Liver (tissue), 9 donors: ENCODE data around the gene FBN1. TPM values are rescaled to one million over a fixed set of nuclear protein-coding genes. Genes with fewer than 3 reads are reported as not detected.

Source experiments
- DNase-seq: peaks from one replicate; pipeline ENCODE4 v3.0.0-alpha.2; 2017; ENCODE audit warnings: low spot score
- H3K27ac ChIP-seq, 2 donors: one replicate each; pipeline ENCODE4 v1.7.0; 2013; ENCODE audit warnings: inconsistent platforms in 2 of 2, low read length in 2 of 2, control low read depth in 1 of 2, low read depth in 1 of 2, mild to moderate bottlenecking in 1 of 2
- H3K27me3 ChIP-seq, 4 donors: one replicate each; pipeline versions ENCODE4 v1.6.1 to v1.7.0; 2013; ENCODE audit warnings: low read length in 3 of 4, inconsistent platforms in 1 of 4, mild to moderate bottlenecking in 1 of 4, moderate library complexity in 1 of 4; ENCODE audit not compliant: control insufficient read depth in 4 of 4, insufficient read depth in 4 of 4
- H3K36me3 ChIP-seq, 4 donors: one replicate each; pipeline versions ENCODE4 v1.6.1 to v1.7.0; 2013; ENCODE audit warnings: low read length in 3 of 4, mild to moderate bottlenecking in 3 of 4, low read depth in 1 of 4, moderate library complexity in 1 of 4; ENCODE audit not compliant: control insufficient read depth in 4 of 4, insufficient read depth in 3 of 4
- H3K4me1 ChIP-seq, 4 donors: one replicate each; pipeline versions ENCODE4 v1.6.1 to v1.7.0; 2013; ENCODE audit warnings: low read length in 3 of 4, mild to moderate bottlenecking in 3 of 4, moderate library complexity in 1 of 4; ENCODE audit not compliant: control insufficient read depth in 4 of 4, insufficient read depth in 4 of 4
- H3K4me3 ChIP-seq, 3 donors: one replicate each; pipeline versions ENCODE4 v1.6.1 to v1.7.0; 2013; ENCODE audit warnings: low read length in 3 of 3, control low read depth in 1 of 3, low read depth in 1 of 3, mild to moderate bottlenecking in 1 of 3
- H3K9ac ChIP-seq, 2 donors: one replicate each; pipeline ENCODE4 v1.7.0; 2013; ENCODE audit warnings: low read length in 2 of 2, mild to moderate bottlenecking in 2 of 2, moderate library complexity in 2 of 2, control low read depth in 1 of 2, low read depth in 1 of 2
- H3K9me3 ChIP-seq, 4 donors: one replicate each; pipeline versions ENCODE4 v1.6.1 to v1.7.0; 2013; ENCODE audit warnings: low read length in 3 of 4; ENCODE audit not compliant: control insufficient read depth in 4 of 4
- ATF3 ChIP-seq: IDR thresholded peaks from 2 replicates; pipeline ENCODE4 v1.6.1; 2016; ENCODE audit warnings: antibody characterized with exemption
- CTCF ChIP-seq: fragments of 150-350 bp; IDR thresholded peaks from 2 replicates; pipeline ENCODE4 v1.5.1; 2017; ENCODE audit warnings: improper control_type of control experiment, low read depth, low read length; ENCODE audit not compliant: missing input control
- EGR1 ChIP-seq, 2 donors: IDR thresholded peaks; 2 replicates each; pipeline ENCODE4 v1.6.1; 2016 to 2018; ENCODE audit warnings: antibody characterized with exemption in 2 of 2, low read depth in 2 of 2
- FOXA1 ChIP-seq: IDR thresholded peaks from 2 replicates; pipeline ENCODE4 v1.6.1; 2016; ENCODE audit warnings: antibody characterized with exemption
- FOXA2 ChIP-seq: IDR thresholded peaks from 2 replicates; pipeline ENCODE4 v1.6.1; 2016; ENCODE audit warnings: antibody characterized with exemption
- GABPA ChIP-seq, 2 donors: IDR thresholded peaks in 1 of 2; conservative IDR thresholded peaks in 1 of 2; 2 replicates each; pipeline ENCODE4 v1.6.1; 2016; ENCODE audit warnings: antibody characterized with exemption in 2 of 2, mild to moderate bottlenecking in 1 of 2, moderate library complexity in 1 of 2
- HNF4A ChIP-seq, 2 donors: conservative IDR thresholded peaks; 2 replicates each; pipeline ENCODE4 v1.6.1; 2016; ENCODE audit warnings: antibody characterized with exemption in 2 of 2, mild to moderate bottlenecking in 2 of 2
- HNF4G ChIP-seq: IDR thresholded peaks from 2 replicates; pipeline ENCODE4 v1.6.1; 2016; ENCODE audit warnings: antibody characterized with exemption
- JUND ChIP-seq, 2 donors: IDR thresholded peaks; 2 replicates each; pipeline ENCODE4 v1.6.1; 2016; ENCODE audit warnings: antibody characterized with exemption in 2 of 2
- MAX ChIP-seq: IDR thresholded peaks from 2 replicates; pipeline ENCODE4 v1.6.1; 2016; ENCODE audit warnings: antibody characterized with exemption
- NR2F2 ChIP-seq: IDR thresholded peaks from 2 replicates; pipeline ENCODE4 v1.6.1; 2016; ENCODE audit warnings: antibody characterized with exemption
- RAD21 ChIP-seq, 2 donors: IDR thresholded peaks; 2 replicates each; pipeline ENCODE4 v1.6.1; 2016; ENCODE audit warnings: antibody characterized with exemption in 2 of 2, mild to moderate bottlenecking in 2 of 2
- REST ChIP-seq: IDR thresholded peaks from 2 replicates; pipeline ENCODE4 v1.6.1; 2016; ENCODE audit warnings: antibody characterized with exemption, mild to moderate bottlenecking
- RXRA ChIP-seq, 2 donors: IDR thresholded peaks; 2 replicates each; pipeline ENCODE4 v1.6.1; 2017 to 2018; ENCODE audit warnings: antibody characterized with exemption in 2 of 2, mild to moderate bottlenecking in 1 of 2
- SP1 ChIP-seq: IDR thresholded peaks from 2 replicates; pipeline ENCODE4 v1.6.1; 2018; ENCODE audit warnings: antibody characterized with exemption, mild to moderate bottlenecking
- TAF1 ChIP-seq: conservative IDR thresholded peaks from 2 replicates; pipeline ENCODE4 v1.6.1; 2016; ENCODE audit warnings: antibody characterized with exemption, mild to moderate bottlenecking
- YY1 ChIP-seq: IDR thresholded peaks from 2 replicates; pipeline ENCODE4 v1.6.1; 2016; ENCODE audit warnings: antibody characterized with exemption, mild to moderate bottlenecking
- ZBTB33 ChIP-seq: IDR thresholded peaks from 2 replicates; pipeline ENCODE4 v1.6.1; 2016; ENCODE audit warnings: antibody characterized with exemption
- WGBS: extraction: QIAGEN DNeasy Blood & Tissue Kit; methylation state at CpG from one replicate; pipeline ENCODE4 v1.1.7; 2013; 5-methylcytosine and 5-hydroxymethylcytosine counted together
- polyA plus RNA-seq, 2 donors: library from polyadenylated mRNA; stranded (reverse) in 1 of 2; unstranded in 1 of 2; fragments of 200-250 nt in 1 of 2; fragments of >200 nt in 1 of 2; fragmentation: Nextera tagmentation in 1 of 2; extraction: Ambion mirVana in 1 of 2; gene quantifications; one replicate each; pipeline versions ENCODE4 v1.2.1 to v1.2.3, GENCODE V29; 2013 to 2015
- total RNA-seq, 2 donors: library from RNA; depleted of rRNA; stranded (reverse); fragments of >200 nt; gene quantifications; one replicate each; pipeline ENCODE4 v1.2.3, GENCODE V29; 2014
- donor health status: healthy.
- donor health status: healthy.
- donor health status: healthy.
- donor health status: healthy.
- donor health status: healthy.

FBN1 gene
- total and polyA plus RNA-seq, 4 donors = 1.3 to 20.1 (median 12.4) TPM

- Histone ChIP-seq H3K4me3 (no peak overlapping the region), H3K27ac (no peak overlapping the region), H3K9me3 (no peaks in the 10 kb centered on the region), H3K9ac (no peak overlapping the region), H3K27me3 (no peaks in the 10 kb centered on the region), H3K4me1 (peaks cover 1 to 6% (median 3%) of the 10 kb centered on the region in 4 donors), H3K36me3 (no peaks in the 10 kb centered on the region)
- TF ChIP-seq ATF3 = no peak
- no peak for TF ChIP-seq FOXA1
- no peak for TF ChIP-seq HNF4G
- peak; percentile 32 to 51 for TF ChIP-seq RXRA (IDR thresholded peaks at IDR 0.05)
- TF ChIP-seq FOXA2 = no peak
- no peak for TF ChIP-seq YY1
- no peak for TF ChIP-seq CTCF
- no peak for TF ChIP-seq ZBTB33
- no peak for TF ChIP-seq TAF1
- no peak for TF ChIP-seq MAX
- no peak for TF ChIP-seq REST
- TF ChIP-seq SP1 = no peak
- peak in 1 of 2 donors; percentile 10 for TF ChIP-seq JUND (IDR thresholded peaks at IDR 0.05)
- no peak for TF ChIP-seq RAD21 (IDR thresholded peaks at IDR 0.05)
- no peak for TF ChIP-seq EGR1 (IDR thresholded peaks at IDR 0.05; ENCODE audit: low read depth in 2 of 2)
- TF ChIP-seq GABPA (IDR thresholded peaks at IDR 0.05 in 1 of 2, conservative IDR thresholded peaks at IDR 0.05 in 1 of 2) = no peak
- TF ChIP-seq HNF4A (conservative IDR thresholded peaks at IDR 0.05) = peak in 1 of 2 donors; percentile 18
- no peak for TF ChIP-seq NR2F2
- no peak for DNase-seq
- 25% methylated on average over 3 of the region's 3 CpGs for WGBS
Observed at GRCh38 chr15:48418343-48418742, 227.2 kb downstream of the FBN1 start.
